GM21619 (cell line): ENCODE measurements around the gene EMC9.

ENCODE experiments used
- ATAC-seq: cut with Tn5 transposase; IDR thresholded peaks from one replicate; pipeline ENCODE4 v1.9.1; 2021; ENCODE audit not compliant: unreplicated experiment

The EMC9 gene

DNA sequence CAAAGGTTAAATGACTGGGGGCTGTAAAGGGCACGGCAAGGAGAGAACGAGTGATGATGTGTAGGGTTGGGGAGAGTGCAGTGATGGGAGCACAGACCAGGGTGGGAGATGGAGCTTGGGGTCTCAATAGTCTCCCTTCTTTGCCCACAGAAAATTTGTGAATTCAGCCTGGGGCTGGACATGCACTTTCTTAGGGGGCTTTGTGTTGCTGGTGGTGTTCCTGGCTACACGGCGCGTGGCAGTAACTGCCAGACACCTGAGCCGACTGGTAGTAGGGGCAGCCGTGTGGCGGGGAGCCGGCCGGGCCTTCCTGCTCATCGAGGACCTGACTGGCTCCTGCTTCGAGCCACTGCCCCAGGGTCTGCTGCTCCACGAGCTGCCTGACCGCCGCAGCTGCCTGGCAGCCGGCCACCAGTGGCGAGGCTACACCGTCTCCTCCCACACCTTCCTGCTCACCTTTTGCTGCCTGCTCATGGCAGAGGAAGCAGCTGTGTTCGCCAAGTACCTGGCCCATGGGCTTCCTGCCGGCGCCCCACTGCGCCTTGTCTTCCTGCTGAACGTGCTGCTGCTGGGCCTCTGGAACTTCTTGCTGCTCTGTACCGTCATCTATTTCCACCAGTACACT is 9.2 kb downstream of the EMC9 start:
- ATAC-seq, result no peak

DNA sequence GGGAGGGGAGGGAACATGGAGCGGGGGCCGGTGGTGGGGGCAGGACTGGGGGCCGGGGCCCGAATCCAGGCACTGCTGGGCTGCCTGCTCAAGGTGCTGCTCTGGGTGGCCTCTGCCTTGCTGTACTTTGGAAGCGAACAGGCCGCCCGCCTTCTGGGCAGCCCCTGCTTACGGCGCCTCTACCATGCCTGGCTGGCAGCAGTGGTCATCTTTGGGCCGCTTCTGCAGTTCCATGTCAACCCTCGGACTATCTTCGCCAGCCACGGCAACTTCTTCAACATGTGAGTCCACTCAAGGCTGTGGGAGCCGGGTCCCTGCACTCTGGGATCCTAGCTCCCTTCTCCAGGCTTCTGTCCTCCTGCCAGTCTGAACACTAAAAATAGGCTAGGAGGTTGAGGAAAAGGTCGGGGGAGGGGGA is 9.8 kb downstream of the EMC9 start:
- no peak for ATAC-seq

DNA sequence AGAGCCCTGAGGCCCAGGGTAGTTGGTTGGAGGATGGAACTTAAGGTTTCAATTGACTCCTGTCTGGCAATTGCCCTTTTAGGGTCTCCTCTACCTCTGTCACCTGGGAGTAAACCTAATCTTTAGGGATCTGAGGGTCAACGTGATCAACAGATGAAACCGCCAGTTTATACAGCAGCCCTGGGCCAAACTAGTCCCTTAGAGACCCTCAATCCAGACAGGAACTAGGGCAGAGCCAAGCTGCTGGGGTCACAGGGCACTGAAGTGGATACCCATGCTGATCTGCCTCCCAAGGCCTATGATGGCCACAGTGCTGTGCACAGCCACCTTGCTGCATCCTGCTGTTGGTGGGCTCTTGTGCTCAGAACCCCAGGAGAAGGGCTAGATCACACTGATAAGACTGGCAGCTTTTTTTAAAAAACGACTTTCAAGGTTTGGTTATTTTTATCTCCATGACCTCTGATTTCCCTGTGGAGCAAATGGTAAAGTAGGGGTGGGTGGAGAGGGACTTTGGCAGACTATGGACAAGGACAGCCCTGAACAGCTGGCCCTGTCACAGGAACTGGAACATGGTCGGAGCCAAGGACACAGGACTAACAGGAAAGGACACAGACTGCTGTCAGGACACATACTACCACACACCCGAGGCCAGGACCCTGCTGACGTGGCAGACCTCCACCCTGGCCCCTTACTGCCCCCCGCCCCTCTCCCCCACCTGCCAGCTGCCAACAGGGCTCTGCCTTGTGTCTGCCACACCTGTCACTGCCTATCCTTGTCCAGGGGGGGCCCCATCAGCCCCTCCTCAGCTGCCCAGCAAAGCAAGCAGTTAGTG is 10.5 kb downstream of the EMC9 start:
- no peak for ATAC-seq

DNA sequence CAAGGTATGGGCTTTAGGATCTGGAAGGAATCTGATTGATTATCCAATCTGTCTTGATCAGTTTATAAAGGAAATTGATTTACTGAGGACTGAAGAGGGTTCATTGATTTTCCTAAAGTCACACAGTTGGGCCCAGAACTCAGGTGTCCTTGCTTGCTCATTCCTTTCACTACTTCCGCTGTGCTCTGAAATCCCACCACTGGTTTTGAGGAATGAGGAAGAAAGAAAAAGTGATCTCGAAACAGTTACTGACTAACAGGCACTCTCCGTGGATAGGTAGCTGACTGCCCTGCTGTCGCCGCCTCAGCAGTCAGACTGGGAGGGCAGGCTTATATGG is 11.0 kb downstream of the EMC9 start, which contains the start of gene FITM1:
TSS of gene FITM1 (plus strand) at position 280 of the 337 bp plus-strand sequence. CDS start 905 bp downstream, outside the sequence.
- ATAC-seq, result no peak

DNA sequence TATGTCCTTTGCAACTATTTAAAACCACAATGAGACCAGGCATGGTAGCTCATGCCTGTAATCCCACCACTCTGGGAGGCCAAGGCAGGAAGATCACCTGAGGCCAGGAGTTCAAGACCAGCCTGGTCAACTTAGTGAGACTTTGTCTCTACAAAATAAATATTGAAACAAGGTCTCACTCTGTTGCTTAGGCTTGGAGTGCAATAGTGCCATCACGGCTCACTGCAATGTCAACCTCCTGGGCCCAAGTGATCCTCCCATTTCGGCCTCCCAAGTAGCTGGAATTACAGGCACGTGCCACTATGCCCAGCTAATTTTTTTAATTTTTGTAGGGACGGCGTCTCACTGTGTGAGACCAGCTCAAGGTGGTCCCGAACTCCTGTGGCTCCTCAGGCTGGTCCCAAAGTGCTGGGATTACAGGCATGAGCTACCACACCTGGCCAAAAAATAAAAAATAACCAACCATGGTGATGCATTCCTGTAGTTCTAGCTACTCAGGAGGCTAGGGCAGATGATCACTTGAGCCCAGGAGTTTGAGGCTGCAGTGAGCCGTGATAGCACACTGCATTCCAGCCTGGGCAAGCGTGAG is 11.9 kb downstream of the EMC9 start:
- no peak for ATAC-seq

DNA sequence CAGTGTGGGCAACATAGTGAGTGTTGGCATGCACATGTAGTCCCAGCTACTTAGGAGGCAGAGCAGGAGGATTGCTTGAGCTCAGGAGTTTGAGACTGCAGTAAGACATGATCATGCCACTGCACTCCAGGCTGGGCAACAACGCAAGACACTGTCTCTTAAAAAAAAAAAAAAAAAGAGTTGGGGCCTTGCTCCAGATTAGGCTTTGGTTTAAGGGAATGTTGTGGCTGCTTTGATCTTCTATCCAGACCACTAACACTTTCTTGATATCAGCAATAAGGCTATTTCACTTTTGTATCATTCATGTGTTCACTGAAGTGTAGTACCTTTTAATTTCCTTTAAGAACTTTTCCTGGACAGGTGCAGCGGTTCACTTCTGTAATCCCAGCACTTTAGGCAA is 13.7 kb downstream of the EMC9 start:
- ATAC-seq, result no peak

DNA sequence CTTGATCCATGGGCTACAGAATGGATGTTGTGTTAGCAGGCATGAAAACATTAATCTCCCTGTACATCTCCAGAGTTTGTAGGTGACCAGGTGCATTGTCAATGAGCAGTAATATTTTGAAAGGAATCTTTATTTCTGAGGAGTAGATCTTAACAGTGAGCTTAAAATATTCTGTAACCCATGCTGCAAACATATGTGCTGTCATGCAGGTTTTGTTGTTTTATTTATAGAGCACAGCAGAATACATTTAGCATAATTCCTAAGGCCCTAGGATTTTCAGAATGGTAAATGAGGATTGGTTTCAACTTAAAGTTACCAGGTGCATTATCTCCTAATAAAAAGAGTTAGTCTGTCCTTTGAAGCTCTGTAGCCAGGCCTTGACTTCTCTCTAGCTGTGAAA is 14.5 kb downstream of the EMC9 start:
- ATAC-seq, result no peak

DNA sequence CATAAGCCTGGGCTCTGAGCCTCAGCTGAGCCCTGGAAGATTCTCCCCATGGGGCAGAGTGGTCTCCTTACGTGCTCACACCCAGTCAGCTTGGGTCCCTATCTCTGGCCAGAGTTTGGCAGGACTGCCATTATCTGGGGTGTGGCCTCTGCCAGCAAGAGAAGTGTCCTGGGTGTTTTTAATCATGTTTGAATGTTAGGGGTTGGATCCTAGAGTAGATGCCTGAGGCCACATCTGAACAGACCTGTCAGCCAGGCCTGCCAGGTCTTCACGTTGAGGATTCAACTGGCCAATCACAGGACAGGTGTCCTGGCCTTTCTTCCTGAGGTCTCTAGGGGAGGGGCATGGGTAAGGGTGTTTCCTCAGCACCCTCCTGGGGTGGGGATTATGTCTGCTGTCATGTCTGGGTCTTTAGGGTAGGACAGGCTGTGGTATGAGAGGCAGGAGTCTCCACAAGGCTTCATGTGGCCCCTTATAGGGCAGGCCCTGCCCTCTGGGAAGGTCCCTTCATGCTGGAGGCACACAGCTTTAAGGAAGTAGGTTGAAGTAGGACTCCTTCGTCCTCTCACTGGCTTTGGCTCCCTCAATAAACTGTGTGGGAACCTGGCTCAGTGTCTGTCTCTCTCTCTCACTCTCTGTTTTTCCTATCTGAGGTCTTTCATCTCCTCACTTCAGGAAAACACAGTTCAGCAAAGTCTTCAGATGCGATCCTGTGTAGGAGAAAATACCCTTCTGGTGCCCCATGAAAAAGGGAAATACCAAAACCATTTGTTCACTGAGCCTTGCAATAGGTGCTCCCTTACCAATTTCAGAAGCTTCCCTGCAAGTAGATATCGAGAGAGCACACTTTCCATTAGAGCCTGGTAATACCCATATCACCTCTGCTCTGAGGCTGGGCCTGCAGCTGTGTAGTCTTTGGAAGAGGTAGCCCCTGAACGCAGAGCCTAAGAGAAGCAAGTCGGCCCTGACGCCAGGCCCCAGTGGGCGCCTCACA is 17.7 kb downstream of the EMC9 start:
- ATAC-seq, result no peak

DNA sequence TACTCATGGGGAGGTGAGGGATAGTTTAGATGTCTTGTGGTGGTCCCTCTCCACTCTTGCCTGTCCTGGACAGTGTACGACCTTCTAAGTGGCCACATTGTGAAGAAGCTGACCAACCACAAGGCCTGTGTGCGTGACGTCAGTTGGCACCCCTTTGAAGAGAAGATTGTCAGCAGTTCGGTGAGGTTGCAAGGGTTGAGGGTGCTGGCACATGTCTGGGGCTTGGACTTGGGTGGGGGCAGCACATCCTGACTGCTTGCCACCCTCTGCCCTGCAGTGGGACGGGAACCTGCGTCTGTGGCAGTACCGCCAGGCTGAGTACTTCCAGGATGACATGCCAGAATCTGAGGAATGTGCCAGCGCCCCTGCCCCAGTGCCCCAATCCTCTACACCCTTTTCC is 18.5 kb downstream of the EMC9 start:
- no peak for ATAC-seq

DNA sequence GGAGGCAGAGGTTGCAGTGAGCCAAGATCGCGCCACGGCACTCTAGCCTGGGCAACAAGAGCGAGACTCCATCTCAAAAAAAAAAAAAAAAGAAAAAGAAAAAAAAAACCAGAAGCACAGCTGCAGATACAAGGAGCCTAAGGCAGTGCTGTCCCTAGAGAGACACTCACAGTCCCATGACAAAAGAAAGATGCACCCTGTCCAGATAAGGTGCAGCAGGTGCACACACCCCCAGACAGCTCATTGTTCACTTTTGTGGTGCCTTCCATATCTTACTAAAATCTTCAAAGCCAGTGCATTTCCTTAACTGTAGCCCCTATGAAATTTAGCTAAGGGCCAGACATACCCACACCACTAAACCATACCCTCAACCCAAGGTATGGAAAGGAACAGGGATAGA is 19.0 kb downstream of the EMC9 start:
- no peak for ATAC-seq

DNA sequence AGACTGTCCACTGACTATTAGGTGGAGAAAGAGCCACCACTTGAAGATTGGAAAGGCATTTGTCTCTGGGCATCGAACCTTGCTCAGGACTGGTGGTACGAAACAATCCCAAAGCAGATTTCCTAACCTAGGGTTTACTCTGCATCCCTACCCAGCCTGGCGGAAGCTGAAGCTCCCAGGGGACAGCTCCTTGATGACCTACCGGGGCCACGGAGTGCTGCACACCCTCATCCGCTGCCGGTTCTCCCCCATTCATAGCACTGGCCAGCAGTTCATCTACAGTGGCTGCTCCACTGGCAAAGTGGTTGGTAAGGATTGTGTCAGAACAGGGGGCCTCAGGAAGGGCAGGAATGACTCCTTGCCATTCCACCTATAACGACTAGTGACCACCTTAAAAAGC is 20.2 kb downstream of the EMC9 start:
- ATAC-seq, result no peak

DNA sequence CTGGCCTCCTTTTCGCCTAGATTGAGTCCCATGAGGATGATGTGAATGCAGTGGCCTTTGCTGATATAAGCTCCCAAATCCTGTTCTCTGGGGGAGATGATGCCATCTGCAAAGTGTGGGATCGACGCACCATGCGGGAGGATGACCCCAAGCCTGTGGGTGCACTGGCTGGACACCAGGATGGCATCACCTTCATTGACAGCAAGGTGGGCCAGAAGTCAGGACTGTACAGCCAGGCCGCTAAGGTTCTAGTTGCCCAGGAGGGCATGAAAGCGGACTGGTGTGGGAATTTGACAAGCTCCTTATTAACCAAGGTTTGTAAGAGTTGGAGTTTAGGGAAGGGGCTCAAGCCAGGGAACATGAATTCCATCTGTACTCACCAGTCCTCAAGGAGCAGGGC is 21.7 kb downstream of the EMC9 start:
- ATAC-seq, result no peak

DNA sequence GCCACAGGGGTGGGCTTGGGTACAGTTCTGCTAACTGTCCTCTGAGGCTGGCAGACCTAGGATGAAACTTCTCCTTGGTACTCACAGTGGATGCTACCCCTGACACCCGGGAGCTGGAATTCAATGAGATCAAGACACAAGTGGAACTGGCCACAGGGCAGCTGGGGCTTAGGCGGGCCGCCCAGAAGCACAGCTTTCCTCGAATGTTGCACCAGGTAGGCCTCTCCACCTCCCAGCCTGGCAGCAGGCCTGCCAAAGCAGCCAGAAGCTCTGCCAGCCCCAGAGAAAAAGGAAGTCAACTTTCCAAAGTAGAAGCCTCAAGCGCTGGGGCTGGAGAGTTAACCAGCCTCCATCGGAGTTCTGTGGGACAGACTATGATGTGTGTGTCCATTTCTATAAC is 24.2 kb downstream of the EMC9 start:
- no peak for ATAC-seq

DNA sequence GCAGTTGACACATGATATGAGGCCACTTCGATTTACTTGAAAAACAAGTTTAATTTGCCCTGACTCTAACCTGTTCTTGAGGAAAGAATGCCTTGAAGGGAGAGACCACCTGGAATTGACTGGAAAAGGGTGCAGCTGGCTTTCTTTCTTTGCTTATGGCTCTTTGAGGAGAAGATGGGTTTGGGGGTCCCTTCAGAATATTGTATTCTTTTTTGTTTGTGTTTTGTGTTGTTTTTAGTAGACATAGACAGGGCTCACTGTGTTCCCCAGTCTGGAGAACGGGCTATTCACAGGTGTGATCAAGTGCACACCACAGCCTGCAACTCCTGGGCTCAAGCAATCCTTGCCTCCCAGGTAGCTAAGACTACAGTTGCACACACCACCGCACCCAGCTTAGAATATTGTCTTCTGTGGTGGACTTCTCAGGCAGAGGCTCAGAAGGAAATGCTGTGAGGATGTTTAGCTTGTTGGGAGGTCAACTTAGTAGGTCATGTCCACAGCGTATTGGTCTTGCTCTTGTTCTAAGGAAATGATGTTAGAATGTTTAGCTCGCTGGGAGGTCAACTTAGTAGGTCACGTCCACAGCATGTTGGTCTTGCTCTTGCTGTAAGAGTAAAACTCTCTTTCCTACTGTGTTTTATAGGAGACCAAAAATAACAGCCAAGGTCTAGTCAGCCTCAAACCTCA is 25.1 kb downstream of the EMC9 start:
- ATAC-seq, result no peak

DNA sequence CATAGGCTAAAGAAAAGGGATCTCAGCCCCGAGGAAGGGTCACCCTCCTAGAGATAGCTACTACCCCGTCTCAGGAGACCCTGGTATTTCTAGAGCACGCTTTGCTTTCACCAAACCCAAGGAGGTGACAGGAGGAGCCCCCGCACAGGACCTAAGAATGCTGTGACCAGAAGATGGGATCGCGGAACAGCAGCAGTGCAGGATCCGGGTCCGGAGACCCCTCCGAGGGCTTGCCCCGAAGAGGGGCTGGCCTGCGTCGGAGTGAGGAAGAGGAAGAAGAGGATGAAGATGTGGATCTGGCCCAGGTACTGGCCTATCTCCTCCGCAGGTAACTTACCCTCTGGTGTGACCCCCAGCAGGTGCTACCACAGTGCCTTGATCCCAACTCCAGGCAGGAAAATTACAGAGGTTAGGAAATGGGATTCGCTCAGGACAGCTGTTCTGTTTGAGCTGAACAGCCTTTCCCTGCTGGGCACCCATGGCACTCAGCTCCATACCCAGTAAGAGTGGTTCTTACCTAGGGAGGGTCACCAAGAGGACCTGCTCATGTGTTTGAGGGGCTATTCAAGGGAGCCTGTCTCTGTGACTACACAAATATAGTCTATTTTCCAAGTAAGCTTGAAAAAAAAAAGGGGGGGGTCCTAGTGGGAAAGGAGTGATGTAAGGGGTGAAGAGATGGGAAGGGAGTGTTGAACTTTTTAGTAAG is 25.8 kb downstream of the EMC9 start:
- no peak for ATAC-seq

DNA sequence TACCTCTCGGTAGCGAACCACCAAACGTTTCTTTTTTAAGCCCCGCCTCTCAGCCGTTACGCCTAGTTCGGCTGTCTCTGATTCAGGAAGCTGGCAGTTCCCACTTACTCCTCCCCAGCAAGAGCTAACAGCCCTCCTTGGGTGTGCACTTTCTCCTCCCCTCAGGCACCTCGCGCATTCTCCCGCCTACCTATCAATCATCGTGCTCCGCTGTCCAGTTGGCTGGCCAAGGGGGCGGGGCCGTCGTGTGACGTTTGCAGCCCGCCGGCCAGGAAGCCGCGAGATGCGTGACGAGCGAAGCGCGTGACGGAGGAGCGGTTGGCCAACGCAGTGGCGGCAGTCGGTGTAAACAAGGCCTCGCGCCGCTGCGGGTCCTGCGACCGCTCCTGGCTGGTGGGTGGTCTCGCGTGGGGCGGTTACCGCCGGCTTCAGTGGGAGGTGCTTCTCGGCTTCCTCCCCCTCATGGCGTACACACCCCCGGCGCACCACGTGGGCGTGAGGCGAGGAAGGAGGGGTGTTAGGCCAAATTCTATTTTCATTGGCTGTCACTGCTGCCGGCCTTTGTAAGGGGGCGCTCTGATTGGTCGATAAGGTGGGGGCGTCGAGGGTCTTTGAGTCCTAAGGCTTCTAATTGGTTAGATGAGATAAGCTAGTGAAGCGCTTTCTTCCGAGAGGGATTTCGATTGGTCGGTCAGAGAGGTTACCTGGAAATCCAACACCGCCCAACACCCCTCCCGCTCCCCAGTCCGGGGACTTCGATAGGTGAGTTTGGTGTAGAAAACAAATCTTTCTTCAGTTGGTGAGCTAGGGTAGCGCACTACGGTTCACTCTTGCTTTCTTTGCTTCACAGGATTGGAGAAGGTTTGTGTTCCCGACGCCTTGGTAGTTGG is 26.6 kb downstream of the EMC9 start, which contains the start of the genes DCAF11 and NRL:
TSS of gene DCAF11 (plus strand) at position 246 of the 890 bp plus-strand sequence. CDS start 818 bp downstream, outside the sequence.
TSS of gene NRL (minus strand) at position 418 of the 890 bp plus-strand sequence. CDS start 32,101 bp downstream, outside the sequence.
- ATAC-seq, result peak; percentile 85

DNA sequence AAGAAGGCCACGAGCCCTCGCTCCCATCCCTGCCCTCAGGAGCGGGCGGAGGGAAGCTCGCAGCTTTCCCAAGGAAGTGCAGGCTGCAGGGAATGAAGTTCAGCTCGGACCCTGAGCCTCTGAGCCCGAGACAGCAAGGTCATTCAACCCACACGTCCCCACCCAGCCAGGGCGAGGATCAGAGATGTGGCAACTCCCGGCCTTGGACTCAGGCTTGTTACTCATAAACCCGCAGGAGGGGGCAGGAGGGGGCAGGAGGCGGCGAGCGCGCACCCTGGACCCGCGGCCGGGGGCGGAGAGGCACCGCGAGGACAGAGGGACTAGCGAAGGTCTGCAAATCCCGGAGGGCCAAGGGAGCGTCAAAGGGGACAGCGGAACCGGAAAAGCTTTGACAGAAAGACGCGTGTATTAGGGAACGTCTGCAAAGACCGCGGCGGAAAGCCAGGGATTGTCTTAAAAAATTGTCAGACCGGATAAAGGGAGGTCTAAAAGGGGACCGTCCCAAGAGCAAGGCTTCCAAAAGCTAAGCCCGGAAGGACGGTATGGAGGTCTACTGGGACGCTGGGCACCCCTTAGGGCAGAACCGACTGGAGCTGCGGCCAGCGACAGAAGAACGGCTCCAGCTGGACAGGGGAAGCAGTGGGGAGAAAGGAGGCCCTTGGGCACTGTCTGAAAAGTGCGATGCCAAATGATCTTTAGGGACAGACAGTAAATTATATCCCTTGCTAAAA is 27.4 kb downstream of the EMC9 start:
- peak; percentile 30 for ATAC-seq

DNA sequence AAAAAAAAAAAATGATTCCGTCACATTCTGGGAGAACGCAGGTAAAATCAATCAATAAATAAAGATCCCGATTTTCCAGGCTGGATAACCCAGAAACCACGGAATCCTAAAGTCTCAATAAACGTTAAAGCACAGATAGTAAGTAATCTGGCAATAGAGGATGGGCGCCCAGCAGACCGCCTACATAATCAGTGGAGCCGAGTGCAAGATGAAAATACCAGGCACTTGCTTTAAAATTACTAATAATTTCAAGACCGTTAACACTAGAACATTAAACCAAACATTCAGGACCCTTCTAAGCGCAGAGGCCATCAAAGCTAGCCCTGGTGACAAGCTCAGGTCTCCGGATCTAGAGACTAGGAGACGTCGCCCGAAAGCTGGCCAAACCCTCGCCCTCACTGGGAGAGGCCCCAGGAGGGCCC is 28.0 kb downstream of the EMC9 start:
- no peak for ATAC-seq
